Measurements from ENCODE around the gene SLC17A5. TPM values are rescaled to one million over a fixed set of nuclear protein-coding genes. Genes with fewer than 3 reads are reported as not detected.

SLC17A5 gene
- total and polyA plus RNA-seq, 2 donors (not counting 3 experiments of a cell fraction or from before 2014, with no cell fraction given), result 15.2 to 18.7 TPM

- H3K27me3 ChIP-seq (ENCODE audit: control insufficient read depth in 2 of 2, insufficient read depth in 2 of 2, low read length in 2 of 2), result no peaks in the 10 kb centered on the region
- no peaks in the 10 kb centered on the region for H3K79me2 ChIP-seq (ENCODE audit: control insufficient read depth, insufficient read depth, low read length)
- TF ChIP-seq GATA2 (IDR thresholded peaks at IDR 0.05; ENCODE audit: insufficient read depth, insufficient read length, low read depth, low read length) (no peak), EZH2 (IDR thresholded peaks at IDR 0.05; ENCODE audit: borderline replicate concordance, low read depth, low read length, severe bottlenecking) (no peak), JUN (IDR thresholded peaks at IDR 0.05; ENCODE audit: borderline replicate concordance, insufficient read depth, insufficient read length, low read depth) (no peak), POLR2AphosphoS5 (IDR thresholded peaks at IDR 0.05; ENCODE audit: insufficient read depth, low read depth, low read length) (no peak), MYC (IDR thresholded peaks at IDR 0.05; ENCODE audit: low read depth, low read length) (no peak), POLR2A (IDR thresholded peaks at IDR 0.05; ENCODE audit: low read depth, low read length) (no peak), FOS (IDR thresholded peaks at IDR 0.05; ENCODE audit: borderline replicate concordance, insufficient read depth, low read length) (no peak)
- TF ChIP-seq, protein P1, sequence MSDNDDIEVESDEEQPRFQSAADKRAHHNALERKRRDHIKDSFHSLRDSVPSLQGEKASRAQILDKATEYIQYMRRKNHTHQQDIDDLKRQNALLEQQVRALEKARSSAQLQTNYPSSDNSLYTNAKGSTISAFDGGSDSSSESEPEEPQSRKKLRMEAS (IDR thresholded peaks at IDR 0.05; ENCODE audit: insufficient read depth, insufficient read length), result no peak
- TF ChIP-seq, protein P2, sequence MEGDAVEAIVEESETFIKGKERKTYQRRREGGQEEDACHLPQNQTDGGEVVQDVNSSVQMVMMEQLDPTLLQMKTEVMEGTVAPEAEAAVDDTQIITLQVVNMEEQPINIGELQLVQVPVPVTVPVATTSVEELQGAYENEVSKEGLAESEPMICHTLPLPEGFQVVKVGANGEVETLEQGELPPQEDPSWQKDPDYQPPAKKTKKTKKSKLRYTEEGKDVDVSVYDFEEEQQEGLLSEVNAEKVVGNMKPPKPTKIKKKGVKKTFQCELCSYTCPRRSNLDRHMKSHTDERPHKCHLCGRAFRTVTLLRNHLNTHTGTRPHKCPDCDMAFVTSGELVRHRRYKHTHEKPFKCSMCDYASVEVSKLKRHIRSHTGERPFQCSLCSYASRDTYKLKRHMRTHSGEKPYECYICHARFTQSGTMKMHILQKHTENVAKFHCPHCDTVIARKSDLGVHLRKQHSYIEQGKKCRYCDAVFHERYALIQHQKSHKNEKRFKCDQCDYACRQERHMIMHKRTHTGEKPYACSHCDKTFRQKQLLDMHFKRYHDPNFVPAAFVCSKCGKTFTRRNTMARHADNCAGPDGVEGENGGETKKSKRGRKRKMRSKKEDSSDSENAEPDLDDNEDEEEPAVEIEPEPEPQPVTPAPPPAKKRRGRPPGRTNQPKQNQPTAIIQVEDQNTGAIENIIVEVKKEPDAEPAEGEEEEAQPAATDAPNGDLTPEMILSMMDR (IDR thresholded peaks at IDR 0.05; ENCODE audit: extremely low read depth in 1 of 2, insufficient read depth in 1 of 2, low read depth in 1 of 2, low read length in 2 of 2), result no peak
- H3K4me1 ChIP-seq (ENCODE audit: control insufficient read depth, extremely low read depth, insufficient read depth, low read length), result peaks cover 20% of the 10 kb centered on the region
- H4K20me1 ChIP-seq (replicated peaks; ENCODE audit: control insufficient read depth, extremely low read depth, insufficient read depth, low read length), result no peaks in the 10 kb centered on the region
- no TSS peak for BruUV-seq (replicated peaks)
- DNase-seq (ENCODE audit: low read depth, low spot score) (no peak), FAIRE-seq (no peak)
- intact Hi-C loops (cut with micrococcal nuclease) (no loop called here), dilution Hi-C loops (cut with MboI; ENCODE audit: extremely low pct_ligation_motif_present, low sequenced_read_pairs) (no loop called here)
- H3K9ac ChIP-seq (replicated peaks; ENCODE audit: extremely low read depth, insufficient read depth, low read length), result no peak overlapping the region
- CTCF ChIA-PET, result interaction anchor here (0.7 to 3.2 kb wide), 3 partner anchors 8 to 1542 kb away, joined by 3 to 9 read pairs (median 3); no protein-coding TSS in a partner anchor
- no peaks in the 10 kb centered on the region for H3K9me1 ChIP-seq (replicated peaks; ENCODE audit: control insufficient read depth, extremely low read depth, insufficient read depth, low read length)
- H3K4me3 ChIP-seq (replicated peaks in 1 of 3; ENCODE audit: insufficient read depth in 1 of 3, low read depth in 1 of 3, low read length in 3 of 3), result no peak overlapping the region
- POLR2A ChIA-PET, result no interaction called here
- no peak overlapping the region for H2AFZ ChIP-seq (ENCODE audit: low read depth, low read length)
- no peaks in the 10 kb centered on the region for H3K9me3 ChIP-seq (replicated peaks; ENCODE audit: control insufficient read depth, insufficient read depth, low read length)
- no peaks in the 10 kb centered on the region for H3K36me3 ChIP-seq (ENCODE audit: control insufficient read depth in 2 of 2, extremely low read depth in 1 of 2, insufficient read depth in 2 of 2, low read length in 2 of 2)
- H3K27ac ChIP-seq (ENCODE audit: insufficient read depth, low read depth, low read length), result no peak overlapping the region
- H3K4me2 ChIP-seq (ENCODE audit: insufficient read depth, low read length), result no peak overlapping the region
Observed at GRCh38 chr6:73667798-73668197, 14.0 kb upstream of the SLC17A5 start.
